Measurements from ENCODE around the gene COL26A1. TPM values are rescaled to one million over a fixed set of nuclear protein-coding genes. Genes with fewer than 3 reads are reported as not detected.
"Not testable (repeated sequence)": the region's sequence is repeated elsewhere in the genome, so short reads cannot be mapped to it uniquely, and the experiment has no call there.

The COL26A1 gene
- total RNA-seq, 3 donors from 2014 or later, result not detected

- no peak overlapping the region for H3K4me3 ChIP-seq
- no peaks in the 10 kb centered on the region for H3K9me3 ChIP-seq
- DNase-seq, result no peak
- TF ChIP-seq, protein P1, sequence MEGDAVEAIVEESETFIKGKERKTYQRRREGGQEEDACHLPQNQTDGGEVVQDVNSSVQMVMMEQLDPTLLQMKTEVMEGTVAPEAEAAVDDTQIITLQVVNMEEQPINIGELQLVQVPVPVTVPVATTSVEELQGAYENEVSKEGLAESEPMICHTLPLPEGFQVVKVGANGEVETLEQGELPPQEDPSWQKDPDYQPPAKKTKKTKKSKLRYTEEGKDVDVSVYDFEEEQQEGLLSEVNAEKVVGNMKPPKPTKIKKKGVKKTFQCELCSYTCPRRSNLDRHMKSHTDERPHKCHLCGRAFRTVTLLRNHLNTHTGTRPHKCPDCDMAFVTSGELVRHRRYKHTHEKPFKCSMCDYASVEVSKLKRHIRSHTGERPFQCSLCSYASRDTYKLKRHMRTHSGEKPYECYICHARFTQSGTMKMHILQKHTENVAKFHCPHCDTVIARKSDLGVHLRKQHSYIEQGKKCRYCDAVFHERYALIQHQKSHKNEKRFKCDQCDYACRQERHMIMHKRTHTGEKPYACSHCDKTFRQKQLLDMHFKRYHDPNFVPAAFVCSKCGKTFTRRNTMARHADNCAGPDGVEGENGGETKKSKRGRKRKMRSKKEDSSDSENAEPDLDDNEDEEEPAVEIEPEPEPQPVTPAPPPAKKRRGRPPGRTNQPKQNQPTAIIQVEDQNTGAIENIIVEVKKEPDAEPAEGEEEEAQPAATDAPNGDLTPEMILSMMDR (IDR thresholded peaks at IDR 0.05), result no peak
- no peak for ATAC-seq
- H3K4me1 ChIP-seq (ENCODE audit: low read depth), result no peaks in the 10 kb centered on the region
- H3K36me3 ChIP-seq (ENCODE audit: low read depth), result no peaks in the 10 kb centered on the region
- intact Hi-C loops (cut with DNase I, micrococcal nuclease), result no loop called here
These were observed 32.6 kb upstream of the COL26A1 start for GRCh38 chr7:101330011-101330484.

GRCh38 chr7:101332026-101332425, 30.6 kb upstream of the COL26A1 start:
- no peak overlapping the region for H3K4me3 ChIP-seq
- H3K4me1 ChIP-seq (ENCODE audit: low read depth), result no peaks in the 10 kb centered on the region
- H3K9me3 ChIP-seq, result no peaks in the 10 kb centered on the region
- ATAC-seq (no peak), DNase-seq (no peak)
- TF ChIP-seq, protein P1 (IDR thresholded peaks at IDR 0.05), result no peak
- intact Hi-C loops (cut with DNase I, micrococcal nuclease), result no loop called here
- H3K36me3 ChIP-seq (ENCODE audit: low read depth), result no peaks in the 10 kb centered on the region

- DNase-seq (peak in 2 of 3 donors; percentile 31 to 40), ATAC-seq (peak; percentile 87)
These were observed 28.8 kb upstream of the COL26A1 start for GRCh38 chr7:101333912-101334311.

GRCh38 chr7:101340379-101340778, 22.3 kb upstream of the COL26A1 start:
- Histone ChIP-seq H3K36me3 (ENCODE audit: low read depth) (no peaks in the 10 kb centered on the region), H3K9me3 (no peaks in the 10 kb centered on the region), H3K4me1 (ENCODE audit: low read depth) (no peaks in the 10 kb centered on the region), H3K4me3 (no peak overlapping the region)
- intact Hi-C loops (cut with DNase I, micrococcal nuclease), result no loop called here
- ATAC-seq (no peak), DNase-seq (no peak)
- TF ChIP-seq, protein P1 (IDR thresholded peaks at IDR 0.05), result no peak

More at GRCh38 chr7:101333912-101334311, 28.8 kb upstream of the COL26A1 start:
- no peak overlapping the region for H3K4me3 ChIP-seq
- H3K4me1 ChIP-seq (ENCODE audit: low read depth), result no peaks in the 10 kb centered on the region
- intact Hi-C loops (cut with DNase I, micrococcal nuclease), result no loop called here
- no peaks in the 10 kb centered on the region for H3K36me3 ChIP-seq (ENCODE audit: low read depth)
- H3K9me3 ChIP-seq, result no peaks in the 10 kb centered on the region
- TF ChIP-seq, protein P1 (IDR thresholded peaks at IDR 0.05), result no peak

- H3K4me1 ChIP-seq (ENCODE audit: low read depth), result no peaks in the 10 kb centered on the region
- TF ChIP-seq, protein P1 (IDR thresholded peaks at IDR 0.05), result no peak
- no peaks in the 10 kb centered on the region for H3K9me3 ChIP-seq
- no peaks in the 10 kb centered on the region for H3K36me3 ChIP-seq (ENCODE audit: low read depth)
- no peak overlapping the region for H3K4me3 ChIP-seq
- DNase-seq, result no peak
- intact Hi-C loops (cut with DNase I, micrococcal nuclease), result no loop called here
- ATAC-seq, result no peak
These were observed 19.8 kb upstream of the COL26A1 start for GRCh38 chr7:101342892-101343291.

DNA sequence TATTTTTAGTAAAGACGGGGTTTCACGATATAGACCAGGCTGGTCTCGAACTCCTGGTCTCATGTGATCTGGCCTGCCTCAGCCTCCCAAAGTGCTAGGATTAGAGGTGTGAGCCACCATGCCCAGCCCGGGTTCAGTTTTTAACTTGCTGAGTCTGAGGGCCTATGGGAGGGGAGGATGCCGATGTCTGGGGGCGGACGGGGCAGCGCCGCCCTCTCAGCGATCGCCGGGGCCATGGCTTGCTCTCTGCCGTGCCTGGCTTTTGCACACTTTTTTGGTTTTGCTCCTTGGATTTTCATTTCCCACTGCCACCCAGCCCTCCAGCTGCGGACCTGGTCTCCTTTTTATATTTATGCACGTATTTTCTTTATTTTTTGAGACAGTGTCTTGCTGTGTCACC, 15.2 kb upstream of the COL26A1 start:
- H3K4me1 ChIP-seq (ENCODE audit: low read depth), result peaks cover under 1% of the 10 kb centered on the region
- no peak overlapping the region for H3K4me3 ChIP-seq
- intact Hi-C loops (cut with DNase I, micrococcal nuclease), result no loop called here
- no peaks in the 10 kb centered on the region for H3K9me3 ChIP-seq
- ATAC-seq, result no peak
- no peaks in the 10 kb centered on the region for H3K36me3 ChIP-seq (ENCODE audit: low read depth)
- TF ChIP-seq, protein P1 (IDR thresholded peaks at IDR 0.05), result no peak
- no peak for DNase-seq

- DNase-seq; ATAC-seq; intact Hi-C loops (cut with DNase I, micrococcal nuclease); H3K4me1 ChIP-seq (ENCODE audit: low read depth); H3K4me3 ChIP-seq; H3K36me3 ChIP-seq (ENCODE audit: low read depth); H3K9me3 ChIP-seq: not testable (repeated sequence)
These were observed 14.1 kb upstream of the COL26A1 start for GRCh38 chr7:101348456-101349067.

GRCh38 chr7:101349300-101349699, 13.4 kb upstream of the COL26A1 start:
- H3K36me3 ChIP-seq (ENCODE audit: low read depth); H3K4me1 ChIP-seq (ENCODE audit: low read depth); ATAC-seq; DNase-seq; H3K4me3 ChIP-seq; intact Hi-C loops (cut with DNase I, micrococcal nuclease); H3K9me3 ChIP-seq: not testable (repeated sequence)
